Epithelial cell of proximal tubule (primary cell): ENCODE data around the gene ATP6V0E2. TPM values are rescaled to one million over a fixed set of nuclear protein-coding genes. Genes with fewer than 3 reads are reported as not detected.

Source experiments
- DNase-seq: peaks from one replicate; pipeline ENCODE4 v3.0.0-alpha.2; 2011; ENCODE audit warnings: low read depth
- H3K4me3 ChIP-seq: 2 replicates; pipeline ENCODE4 v1.5.1; 2011; ENCODE audit warnings: low read depth, mild to moderate bottlenecking, low read length
- CTCF ChIP-seq: conservative IDR thresholded peaks from 2 replicates; pipeline ENCODE4 v1.5.1; 2012; ENCODE audit warnings: low read depth, mild to moderate bottlenecking, low read length
- total RNA-seq: library from RNA; depleted of rRNA; stranded (reverse); fragments of >200 nt; gene quantifications from 2 replicates; pipeline ENCODE4 v1.2.3, GENCODE V29; 2015

Gene ATP6V0E2
- total RNA-seq, 1 donor from 2014 or later = 62.2 TPM

- H3K4me3 ChIP-seq = peak overlapping the region; percentile 84
- TF ChIP-seq CTCF = peak; percentile 17
- peak; percentile 30 for DNase-seq
Observed at GRCh38 chr7:149872419-149873073, 1.2 kb upstream of the ATP6V0E2 start.

GRCh38 chr7:149873970-149874643, 338 bp downstream of the ATP6V0E2 start:
- no peak for TF ChIP-seq CTCF
- H3K4me3 ChIP-seq = peak overlapping the region; percentile 84
- no peak for DNase-seq

- peak overlapping the region; percentile 84 for H3K4me3 ChIP-seq
- no peak for DNase-seq
- TF ChIP-seq CTCF = no peak
Observed at GRCh38 chr7:149874644-149875028, 867 bp downstream of the ATP6V0E2 start.

DNA sequence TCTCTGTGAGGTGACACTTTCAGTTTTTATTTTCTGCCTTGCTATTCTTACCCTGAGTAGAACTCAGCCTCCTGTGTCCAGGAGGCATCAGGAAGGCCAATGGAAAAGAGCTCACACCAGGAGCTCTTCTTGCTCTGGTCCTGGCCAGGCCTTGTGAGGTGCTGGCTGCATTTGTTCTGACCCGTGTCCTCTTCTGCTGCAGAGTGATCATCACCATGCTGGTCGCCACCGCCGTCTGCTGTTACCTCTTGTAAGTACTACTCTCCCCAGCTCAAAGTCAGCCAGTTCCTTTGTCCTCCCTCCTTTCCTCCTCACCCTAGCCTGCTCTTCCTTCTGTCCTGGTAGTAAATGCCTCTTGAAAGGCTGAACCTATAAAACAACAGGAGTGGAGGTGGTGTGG, 1.6 kb downstream of the ATP6V0E2 start:
- no peak overlapping the region for H3K4me3 ChIP-seq
- no peak for DNase-seq
- TF ChIP-seq CTCF = no peak

DNA sequence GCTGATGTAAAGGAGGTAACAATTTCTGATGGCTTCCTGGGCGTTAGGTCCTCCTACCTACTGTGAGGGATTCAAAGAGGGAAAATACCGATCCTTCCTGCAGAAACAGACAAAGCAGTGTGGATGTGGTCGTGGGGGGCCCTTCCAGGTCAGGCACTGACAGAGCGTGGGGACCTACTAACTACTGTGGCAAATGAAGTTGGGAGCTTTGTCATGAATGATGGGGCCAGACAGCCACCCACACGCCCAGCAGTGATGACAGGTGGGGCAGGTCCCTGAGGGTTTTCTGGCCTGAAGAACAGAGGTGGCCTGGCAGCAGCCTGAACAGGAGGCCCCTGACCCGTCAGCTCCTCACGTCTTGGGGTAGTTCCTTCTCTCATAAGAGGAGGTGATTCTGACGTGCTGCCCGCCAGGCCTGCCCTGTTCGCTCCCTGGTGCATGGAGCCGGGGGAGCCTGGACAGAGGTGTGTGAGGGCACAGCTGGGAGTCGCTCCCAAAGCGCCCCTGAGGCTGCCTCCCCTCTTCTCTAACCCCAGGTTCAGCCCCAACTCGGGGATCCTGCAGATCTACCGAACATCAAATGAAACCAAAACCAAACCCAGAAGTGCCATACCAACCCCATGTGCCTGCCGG, 4.2 kb downstream of the ATP6V0E2 start:
- TF ChIP-seq CTCF = no peak
- no peak for DNase-seq
- H3K4me3 ChIP-seq = no peak overlapping the region

DNA sequence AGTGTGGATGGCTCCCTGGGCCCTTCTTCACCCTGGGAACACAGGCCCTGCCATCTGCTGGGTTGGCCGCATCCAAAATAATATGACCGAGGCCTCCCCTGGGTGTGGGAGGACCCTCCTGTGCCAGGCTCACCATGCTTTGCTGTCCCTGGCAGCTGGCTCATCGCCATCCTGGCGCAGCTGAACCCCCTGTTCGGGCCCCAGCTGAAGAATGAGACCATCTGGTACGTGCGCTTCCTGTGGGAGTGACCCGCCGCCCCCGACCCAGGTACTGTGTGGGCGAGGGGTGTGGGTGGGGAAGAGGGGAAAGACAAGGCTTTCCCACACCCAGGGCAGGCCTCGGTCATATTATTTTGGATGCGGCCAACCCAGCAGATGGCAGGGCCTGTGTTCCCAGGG, 4.8 kb downstream of the ATP6V0E2 start:
- TF ChIP-seq CTCF = no peak
- H3K4me3 ChIP-seq = no peak overlapping the region
- no peak for DNase-seq
